Adipose tissue (tissue), 3 donors: ENCODE measurements around the gene CLCN6. TPM values are rescaled to one million over a fixed set of nuclear protein-coding genes. Genes with fewer than 3 reads are reported as not detected.

Experiments
- H3K27ac ChIP-seq: one replicate; pipeline ENCODE4 v1.5.1; 2013; ENCODE audit warnings: low read depth, low read length
- WGBS, 3 donors: extraction: QIAGEN DNeasy Blood & Tissue Kit; methylation state at CpG; one replicate each; pipeline ENCODE4 v1.1.7; 2013; 5-methylcytosine and 5-hydroxymethylcytosine counted together
- polyA plus RNA-seq, 3 donors: library from polyadenylated mRNA; stranded (reverse); fragments of 200-250 nt; gene quantifications; one replicate each; pipeline ENCODE4 v1.2.3, GENCODE V29; 2013
- donor health status: healthy with polysubstance abuse.
- donor health status: Bipolar disorder and iron deficiency.
- donor health status: healthy.

Gene CLCN6
- polyA plus RNA-seq, 3 donors, result 5.4 to 12.6 (median 6.3) TPM

- 84 to 90% (median 87%) methylated on average over 18 of the region's 18 CpGs for WGBS, 3 donors
- peak overlapping the region; percentile 41 for H3K27ac ChIP-seq
Observed at GRCh38 chr1:11881749-11882441, 75.9 kb downstream of the CLCN6 start.

- 36 to 50% (median 49%) methylated on average over 13 of the region's 13 CpGs for WGBS, 3 donors
- no peak overlapping the region for H3K27ac ChIP-seq
Observed at GRCh38 chr1:11882814-11883538, 77.0 kb downstream of the CLCN6 start.

GRCh38 chr1:11885916-11886315, 79.9 kb downstream of the CLCN6 start:
- WGBS, 3 donors, result 66 to 75% (median 74%) methylated on average over 6 of the region's 6 CpGs
- no peak overlapping the region for H3K27ac ChIP-seq

- 74 to 84% (median 75%) methylated on average over 18 to 19 of the region's 19 CpGs for WGBS, 3 donors
- H3K27ac ChIP-seq, result no peak overlapping the region
Observed at GRCh38 chr1:11886986-11887665, 81.1 kb downstream of the CLCN6 start.

- 78 to 89% (median 80%) methylated on average over 7 of the region's 7 CpGs for WGBS, 3 donors
- no peak overlapping the region for H3K27ac ChIP-seq
Observed at GRCh38 chr1:11887666-11888007, 81.6 kb downstream of the CLCN6 start.

- no peak overlapping the region for H3K27ac ChIP-seq
- 78 to 83% (median 82%) methylated on average over 15 of the region's 15 CpGs for WGBS, 3 donors
Observed at GRCh38 chr1:11888206-11888876, 82.3 kb downstream of the CLCN6 start.

- WGBS, 3 donors, result 50 to 64% (median 61%) methylated on average over 3 of the region's 3 CpGs
- H3K27ac ChIP-seq, result no peak overlapping the region
Observed at GRCh38 chr1:11888877-11889208, 82.9 kb downstream of the CLCN6 start.

- H3K27ac ChIP-seq, result no peak overlapping the region
- 80 to 86% (median 83%) methylated on average over 6 of the region's 6 CpGs for WGBS, 3 donors
Observed at GRCh38 chr1:11891433-11892186, 85.6 kb downstream of the CLCN6 start.

Other genes starting within 250 kb of the CLCN6 start
- 10 to 100 TPM in 1 of 3 donors, 1 to 10 TPM in 2; 1.5 to 45.9 (median 2.7) TPM for gene FBXO2, start 151.8 kb upstream of the CLCN6 start, polyA plus RNA-seq
- gene FBXO44, start 151.3 kb upstream of the CLCN6 start, polyA plus RNA-seq, result 10 to 100 TPM in 1 of 3 donors, 1 to 10 TPM in 2; 7.3 to 17.6 (median 8.1) TPM
- 10 to 100 TPM in 2 of 3 donors, 1 to 10 TPM in 1; 9.3 to 15.7 (median 11.2) TPM for gene FBXO6, start 142.0 kb upstream of the CLCN6 start, polyA plus RNA-seq
- gene MAD2L2, start 125.0 kb upstream of the CLCN6 start, polyA plus RNA-seq, result 10 to 100 TPM; 31.2 to 44.5 (median 43.7) TPM
- under 1 TPM; under 0.01 to 0.03 (median 0.01) TPM for gene DRAXIN, start 114.5 kb upstream of the CLCN6 start, polyA plus RNA-seq
- gene AGTRAP, start 70.1 kb upstream of the CLCN6 start, polyA plus RNA-seq, result 10 to 100 TPM; 52.4 to 72.3 (median 63.3) TPM
- 1 to 10 TPM in 2 of 3 donors, under 1 TPM in 1; 0.83 to 2.7 (median 2.1) TPM for gene C1orf167, start 44.0 kb upstream of the CLCN6 start, polyA plus RNA-seq
- gene MTHFR, start 227 bp upstream of the CLCN6 start, polyA plus RNA-seq, result 10 to 100 TPM in 2 of 3 donors, 1 to 10 TPM in 1; 8.2 to 16.1 (median 14.0) TPM
- 10 to 100 TPM in 1 of 3 donors, under 1 TPM in 2; 0.42 to 40.6 (median 0.49) TPM for gene NPPA, start 41.6 kb downstream of the CLCN6 start, polyA plus RNA-seq
- under 1 TPM in 2 of 3 donors, not detected in 1; 0.58 to 0.62 TPM for gene NPPB, start 52.8 kb downstream of the CLCN6 start, polyA plus RNA-seq
- 10 to 100 TPM; 19.2 to 38.2 (median 35.7) TPM for gene KIAA2013, start 120.2 kb downstream of the CLCN6 start, polyA plus RNA-seq
- gene PLOD1, start 128.5 kb downstream of the CLCN6 start, polyA plus RNA-seq, result 10 to 100 TPM; 46.7 to 71.4 (median 47.0) TPM
- gene MFN2, start 174.3 kb downstream of the CLCN6 start, polyA plus RNA-seq, result 10 to 100 TPM; 19.0 to 53.3 (median 50.5) TPM
- 10 to 100 TPM; 19.0 to 34.0 (median 29.4) TPM for gene MIIP, start 213.3 kb downstream of the CLCN6 start, polyA plus RNA-seq